ENCODE data around the gene TIE1.

- TF ChIP-seq CTCF (IDR thresholded peaks at IDR 0.05) (no peak), POLR2A (IDR thresholded peaks at IDR 0.05) (no peak)
These were observed 54.2 kb downstream of the TIE1 start for GRCh38 chr1:43354936-43355335.
